ENCODE results near the gene C20orf204.
A peak's percentile ranks its signal among the peaks of the same experiment; 100 is the strongest.

C20orf204 gene

GRCh38 chr20:64079273-64080012 is 43.5 kb downstream of the C20orf204 start, which contains the start of gene RGS19:
RGS19 (minus strand) TSS chr20:64079518; CDS start chr20:64076886, 2,632 bp downstream.
- Histone ChIP-seq H3K36me3 (ENCODE audit: insufficient read depth) (no peaks in the 10 kb centered on the region), H3K4me3 (IDR thresholded peaks at IDR 0.05; ENCODE audit: insufficient read depth, low read depth, low read length) (no peak within 1 kb of the TSS), H2AFZ (ENCODE audit: low read depth) (peak within 1 kb of the TSS; percentile 87), H3K27me3 (ENCODE audit: insufficient read depth, low read depth) (peaks cover 48% of the 10 kb centered on the region), H3K4me2 (peak within 1 kb of the TSS; percentile 98), H4K20me1 (ENCODE audit: insufficient read depth) (no peaks in the 10 kb centered on the region), H3K4me1 (ENCODE audit: low read depth, poor library complexity, severe bottlenecking) (peaks cover 20% of the 10 kb centered on the region), H3K27ac (no peak within 1 kb of the TSS), H3K79me2 (ENCODE audit: insufficient read depth, low read depth) (no peaks in the 10 kb centered on the region), H3K9ac (peak within 1 kb of the TSS; percentile 74)
- no peak for TF ChIP-seq CTCF (conservative IDR thresholded peaks at IDR 0.05; ENCODE audit: low read depth, low read length)

GRCh38 chr20:64080013-64080812 is 44.2 kb downstream of the C20orf204 start, which contains the start of gene OPRL1:
OPRL1 (plus strand) TSS chr20:64080082; CDS start chr20:64092721, 12,639 bp downstream.
- peak within 1 kb of the TSS; percentile 98 for H3K4me2 ChIP-seq
- H3K79me2 ChIP-seq (ENCODE audit: insufficient read depth, low read depth), result no peaks in the 10 kb centered on the region
- H3K4me1 ChIP-seq (ENCODE audit: low read depth, poor library complexity, severe bottlenecking), result peaks cover 20% of the 10 kb centered on the region
- H3K36me3 ChIP-seq (ENCODE audit: insufficient read depth), result no peaks in the 10 kb centered on the region
- no peak within 1 kb of the TSS for H3K27ac ChIP-seq
- H3K9ac ChIP-seq, result peak within 1 kb of the TSS; percentile 74
- peaks cover 56% of the 10 kb centered on the region for H3K27me3 ChIP-seq (ENCODE audit: insufficient read depth, low read depth)
- peak within 1 kb of the TSS; percentile 87 for H2AFZ ChIP-seq (ENCODE audit: low read depth)
- no peak for TF ChIP-seq CTCF (conservative IDR thresholded peaks at IDR 0.05; ENCODE audit: low read depth, low read length)
- no peak within 1 kb of the TSS for H3K4me3 ChIP-seq (IDR thresholded peaks at IDR 0.05; ENCODE audit: insufficient read depth, low read depth, low read length)
- no peaks in the 10 kb centered on the region for H4K20me1 ChIP-seq (ENCODE audit: insufficient read depth)

- Histone ChIP-seq H4K20me1 (ENCODE audit: insufficient read depth) (no peaks in the 10 kb centered on the region), H3K9ac (no peak overlapping the region), H3K4me2 (no peak overlapping the region), H3K27me3 (ENCODE audit: insufficient read depth, low read depth) (peaks cover 63% of the 10 kb centered on the region), H3K4me3 (IDR thresholded peaks at IDR 0.05; ENCODE audit: insufficient read depth, low read depth, low read length) (no peak overlapping the region), H3K79me2 (ENCODE audit: insufficient read depth, low read depth) (no peaks in the 10 kb centered on the region), H3K36me3 (ENCODE audit: insufficient read depth) (no peaks in the 10 kb centered on the region), H3K4me1 (ENCODE audit: low read depth, poor library complexity, severe bottlenecking) (peaks cover 20% of the 10 kb centered on the region), H2AFZ (ENCODE audit: low read depth) (no peak overlapping the region), H3K27ac (no peak overlapping the region)
- no peak for TF ChIP-seq CTCF (conservative IDR thresholded peaks at IDR 0.05; ENCODE audit: low read depth, low read length)
These were observed 45.0 kb downstream of the C20orf204 start for GRCh38 chr20:64080813-64081623.

GRCh38 chr20:64081624-64081964 is 45.6 kb downstream of the C20orf204 start:
- no peak overlapping the region for H3K27ac ChIP-seq
- H3K4me3 ChIP-seq (IDR thresholded peaks at IDR 0.05; ENCODE audit: insufficient read depth, low read depth, low read length), result no peak overlapping the region
- H3K9ac ChIP-seq, result no peak overlapping the region
- no peak overlapping the region for H2AFZ ChIP-seq (ENCODE audit: low read depth)
- H3K36me3 ChIP-seq (ENCODE audit: insufficient read depth), result no peaks in the 10 kb centered on the region
- H3K79me2 ChIP-seq (ENCODE audit: insufficient read depth, low read depth), result no peaks in the 10 kb centered on the region
- peaks cover 69% of the 10 kb centered on the region for H3K27me3 ChIP-seq (ENCODE audit: insufficient read depth, low read depth)
- TF ChIP-seq CTCF (conservative IDR thresholded peaks at IDR 0.05; ENCODE audit: low read depth, low read length), result no peak
- no peaks in the 10 kb centered on the region for H4K20me1 ChIP-seq (ENCODE audit: insufficient read depth)
- H3K4me1 ChIP-seq (ENCODE audit: low read depth, poor library complexity, severe bottlenecking), result peaks cover 20% of the 10 kb centered on the region
- no peak overlapping the region for H3K4me2 ChIP-seq
